Trophoblast cell (in vitro differentiated cells and primary cell): Measurements from ENCODE around the gene LMAN2L.

Experiments used
- DNase-seq, 2 donors: peaks; one replicate each; pipeline ENCODE4 v3.0.0-alpha.2; 2016
- H2AFZ ChIP-seq: 2 replicates; pipeline ENCODE4 v1.6.1; 2013; ENCODE audit warnings: low read length, moderate library complexity, mild to moderate bottlenecking; ENCODE audit not compliant: insufficient read depth, poor library complexity
- H2AK5ac ChIP-seq: 2 replicates; pipeline ENCODE4 v1.6.1; 2013; ENCODE audit warnings: mild to moderate bottlenecking, low read length
- H2BK120ac ChIP-seq: 2 replicates; pipeline ENCODE4 v1.6.1; 2013; ENCODE audit warnings: low read length, mild to moderate bottlenecking, moderate library complexity; ENCODE audit not compliant: insufficient read depth, poor library complexity
- H2BK12ac ChIP-seq: 2 replicates; pipeline ENCODE4 v1.6.1; 2013; ENCODE audit warnings: mild to moderate bottlenecking, low read length, moderate library complexity
- H2BK5ac ChIP-seq: 2 replicates; pipeline ENCODE4 v1.6.1; 2013; ENCODE audit warnings: low read length, low read depth, moderate library complexity, mild to moderate bottlenecking; ENCODE audit not compliant: poor library complexity
- H3K14ac ChIP-seq: 2 replicates; pipeline ENCODE4 v1.6.1; 2013; ENCODE audit warnings: mild to moderate bottlenecking, low read length
- H3K18ac ChIP-seq: 2 replicates; pipeline ENCODE4 v1.6.1; 2013; ENCODE audit warnings: mild to moderate bottlenecking, low read length
- H3K23ac ChIP-seq: 2 replicates; pipeline ENCODE4 v1.6.1; 2013; ENCODE audit warnings: low read length
- H3K27ac ChIP-seq: 2 replicates; pipeline ENCODE4 v1.5.1; 2013; ENCODE audit warnings: low read depth, mild to moderate bottlenecking, inconsistent platforms, low read length, moderate library complexity
- H3K27me3 ChIP-seq: 2 replicates; pipeline ENCODE4 v1.6.1; 2013; ENCODE audit warnings: inconsistent platforms, mild to moderate bottlenecking, low read length, moderate library complexity; ENCODE audit not compliant: insufficient read depth
- H3K36me3 ChIP-seq, 2 experiments: 1 replicate in 1 of 2; 2 replicates in 1 of 2; pipeline ENCODE4 v1.6.1; 2013; ENCODE audit warnings: low read length in 2 of 2, mild to moderate bottlenecking in 2 of 2, moderate library complexity in 1 of 2; ENCODE audit not compliant: insufficient read depth in 2 of 2, control insufficient read depth in 1 of 2
- H3K4ac ChIP-seq: 2 replicates; pipeline ENCODE4 v1.6.1; 2013; ENCODE audit warnings: low read depth, mild to moderate bottlenecking, low read length, moderate library complexity
- H3K4me1 ChIP-seq, 2 experiments: 1 replicate in 1 of 2; 2 replicates in 1 of 2; pipeline ENCODE4 v1.6.1; 2013; ENCODE audit warnings: low read length in 2 of 2, mild to moderate bottlenecking in 2 of 2, moderate library complexity in 1 of 2; ENCODE audit not compliant: insufficient read depth in 2 of 2, control insufficient read depth in 1 of 2
- H3K4me2 ChIP-seq: 2 replicates; pipeline ENCODE4 v1.6.1; 2013; ENCODE audit warnings: inconsistent platforms, mild to moderate bottlenecking, low read length, moderate library complexity
- H3K4me3 ChIP-seq: 2 replicates; pipeline ENCODE4 v1.5.1; 2013; ENCODE audit warnings: mild to moderate bottlenecking, low read depth, low read length, inconsistent platforms
- H3K79me1 ChIP-seq: one replicate; pipeline ENCODE4 v1.6.1; 2013; ENCODE audit warnings: low read length
- H3K79me2 ChIP-seq: 2 replicates; pipeline ENCODE4 v1.6.1; 2013; ENCODE audit warnings: low read length, mild to moderate bottlenecking; ENCODE audit not compliant: control insufficient read depth, insufficient read depth, poor library complexity
- H3K9ac ChIP-seq: 2 replicates; pipeline ENCODE4 v1.6.1; 2013; ENCODE audit warnings: mild to moderate bottlenecking, low read length
- H3K9me3 ChIP-seq: 2 replicates; pipeline ENCODE4 v1.6.1; 2013; ENCODE audit warnings: low read depth, mild to moderate bottlenecking, control low read depth, inconsistent platforms, low read length; ENCODE audit not compliant: insufficient read depth
- H4K12ac ChIP-seq: 2 replicates; pipeline ENCODE4 v1.6.1; 2013; ENCODE audit warnings: low read depth, mild to moderate bottlenecking, low read length, moderate library complexity
- H4K8ac ChIP-seq: 2 replicates; pipeline ENCODE4 v1.6.1; 2013; ENCODE audit warnings: low read depth, mild to moderate bottlenecking, low read length, moderate library complexity
- H4K91ac ChIP-seq: one replicate; pipeline ENCODE4 v1.6.1; 2013; ENCODE audit warnings: low read depth, mild to moderate bottlenecking, low read length, moderate library complexity
- WGBS: extraction: QIAGEN DNeasy Blood & Tissue Kit; methylation state at CpG from one replicate; pipeline ENCODE4 v1.1.7; 2013; ENCODE audit warnings: missing lambda C conversion rate; ENCODE audit not compliant: insufficient read length, insufficient coverage; ENCODE audit errors: extremely low coverage; 5-methylcytosine and 5-hydroxymethylcytosine counted together

LMAN2L gene

DNA sequence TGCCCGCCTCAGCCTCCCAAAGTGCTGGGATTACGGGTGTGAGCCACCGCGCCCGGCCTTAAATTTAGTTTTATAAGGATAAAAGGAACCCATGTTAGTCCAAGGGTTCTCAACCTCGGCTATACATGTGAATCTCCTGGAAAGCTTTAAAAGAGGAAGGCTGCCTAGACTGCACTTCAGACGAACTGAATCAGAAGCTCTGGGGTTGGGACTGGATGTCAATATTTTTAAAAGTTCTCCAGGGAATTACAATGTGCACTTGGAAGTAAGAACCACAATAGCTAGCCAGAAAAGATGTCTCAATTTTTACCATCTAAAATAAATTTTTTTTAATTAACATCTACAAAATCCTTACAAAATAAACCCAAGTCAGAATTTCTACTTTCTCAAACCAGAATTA, 10.1 kb downstream of the LMAN2L start:
- WGBS = no CpG with 5 or more reads among the region's 7 CpGs
- H4K12ac ChIP-seq = no peak overlapping the region
- no peak overlapping the region for H2BK120ac ChIP-seq
- no peak overlapping the region for H3K27ac ChIP-seq
- H3K4me1 ChIP-seq = no peaks in the 10 kb centered on the region
- H3K4me3 ChIP-seq = no peak overlapping the region
- H3K27me3 ChIP-seq = no peaks in the 10 kb centered on the region
- H2AK5ac ChIP-seq = no peak overlapping the region
- DNase-seq = no peak
- H3K79me2 ChIP-seq = no peaks in the 10 kb centered on the region
- H2BK12ac ChIP-seq = no peak overlapping the region
- H2BK5ac ChIP-seq = no peak overlapping the region
- H4K91ac ChIP-seq = no peak overlapping the region
- no peak overlapping the region for H3K4ac ChIP-seq
- no peak overlapping the region for H3K4me2 ChIP-seq
- no peak overlapping the region for H2AFZ ChIP-seq
- H3K36me3 ChIP-seq = peaks cover 23 to 49% of the 10 kb centered on the region in 2 experiments
- no peak overlapping the region for H3K9ac ChIP-seq
- no peak overlapping the region for H3K18ac ChIP-seq
- no peak overlapping the region for H4K8ac ChIP-seq
- no peaks in the 10 kb centered on the region for H3K79me1 ChIP-seq
- H3K23ac ChIP-seq = no peak overlapping the region
- no peaks in the 10 kb centered on the region for H3K9me3 ChIP-seq
- no peak overlapping the region for H3K14ac ChIP-seq

DNA sequence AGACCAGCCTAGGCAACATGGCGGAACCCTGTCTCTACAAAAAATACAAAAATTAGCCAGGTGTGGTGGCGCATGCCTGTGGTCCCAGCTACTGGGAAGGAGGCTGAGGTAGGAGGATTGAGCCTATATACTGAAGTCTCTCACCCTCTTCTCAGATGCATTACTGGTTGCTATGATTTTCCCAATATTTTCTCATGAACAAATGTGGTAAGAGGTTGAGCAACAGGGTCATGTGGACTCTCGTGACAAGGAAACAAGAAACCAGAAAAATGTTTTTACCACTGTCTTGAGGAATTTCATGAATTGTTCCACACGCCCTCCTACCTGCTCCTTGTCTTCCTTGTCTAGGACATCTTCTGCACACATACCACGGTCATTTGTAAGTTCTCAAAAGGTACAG, 12.4 kb downstream of the LMAN2L start:
- H3K4me1 ChIP-seq = no peaks in the 10 kb centered on the region

DNA sequence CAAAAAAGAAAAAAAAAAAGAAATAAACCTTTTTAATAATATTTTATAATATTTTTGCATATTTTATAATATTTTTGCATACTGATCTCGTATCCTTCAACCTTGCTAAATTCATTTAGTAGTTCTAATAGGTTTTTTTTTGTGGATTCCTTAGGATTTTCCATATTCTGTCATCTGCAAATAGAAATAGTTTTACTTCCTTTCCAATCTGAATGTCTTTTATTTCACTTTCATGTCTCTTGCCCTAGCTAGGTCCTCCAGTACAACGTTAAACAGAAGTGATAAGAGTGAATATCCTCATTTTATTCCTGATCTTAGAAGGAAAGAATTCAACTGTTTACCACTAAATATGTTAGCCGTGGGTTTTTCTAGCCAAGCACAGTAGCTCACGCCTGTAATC, 13.7 kb downstream of the LMAN2L start:
- Histone ChIP-seq H3K36me3 (peaks cover 21 to 29% of the 10 kb centered on the region in 2 experiments), H3K27ac (peak overlapping the region; percentile 17), H3K4me1 (no peaks in the 10 kb centered on the region), H2BK12ac (no peak overlapping the region), H3K4ac (no peak overlapping the region), H3K9me3 (no peaks in the 10 kb centered on the region), H3K79me2 (no peaks in the 10 kb centered on the region), H3K18ac (no peak overlapping the region), H4K91ac (no peak overlapping the region), H2AK5ac (no peak overlapping the region), H3K79me1 (no peaks in the 10 kb centered on the region), H3K27me3 (no peaks in the 10 kb centered on the region), H2BK120ac (no peak overlapping the region), H4K12ac (no peak overlapping the region), H2BK5ac (no peak overlapping the region), H3K14ac (no peak overlapping the region), H3K4me2 (no peak overlapping the region), H3K4me3 (no peak overlapping the region), H3K9ac (no peak overlapping the region), H4K8ac (no peak overlapping the region), H3K23ac (no peak overlapping the region), H2AFZ (no peak overlapping the region)
- DNase-seq = no peak
- WGBS = no CpG with 5 or more reads among the region's 4 CpGs

More for the DNA sequence above, 12.4 kb downstream of the LMAN2L start:
- no peaks in the 10 kb centered on the region for H3K79me2 ChIP-seq
- H3K14ac ChIP-seq = no peak overlapping the region
- H3K36me3 ChIP-seq = peaks cover 22 to 37% of the 10 kb centered on the region in 2 experiments
- no peak overlapping the region for H3K4ac ChIP-seq
- no peak overlapping the region for H2BK120ac ChIP-seq
- H3K79me1 ChIP-seq = no peaks in the 10 kb centered on the region
- WGBS = no CpG with 5 or more reads among the region's 5 CpGs
- H2BK5ac ChIP-seq = no peak overlapping the region
- no peak overlapping the region for H2AFZ ChIP-seq
- no peak overlapping the region for H3K27ac ChIP-seq
- no peak overlapping the region for H2BK12ac ChIP-seq
- H3K18ac ChIP-seq = no peak overlapping the region
- H3K9me3 ChIP-seq = no peaks in the 10 kb centered on the region
- no peak overlapping the region for H3K9ac ChIP-seq
- H4K8ac ChIP-seq = no peak overlapping the region
- peak overlapping the region; percentile 62 for H4K12ac ChIP-seq
- H3K27me3 ChIP-seq = no peaks in the 10 kb centered on the region
- no peak overlapping the region for H3K4me3 ChIP-seq
- H3K4me2 ChIP-seq = no peak overlapping the region
- peak; percentile 46 to 84 for DNase-seq
- H4K91ac ChIP-seq = no peak overlapping the region
- no peak overlapping the region for H2AK5ac ChIP-seq
- no peak overlapping the region for H3K23ac ChIP-seq

DNA sequence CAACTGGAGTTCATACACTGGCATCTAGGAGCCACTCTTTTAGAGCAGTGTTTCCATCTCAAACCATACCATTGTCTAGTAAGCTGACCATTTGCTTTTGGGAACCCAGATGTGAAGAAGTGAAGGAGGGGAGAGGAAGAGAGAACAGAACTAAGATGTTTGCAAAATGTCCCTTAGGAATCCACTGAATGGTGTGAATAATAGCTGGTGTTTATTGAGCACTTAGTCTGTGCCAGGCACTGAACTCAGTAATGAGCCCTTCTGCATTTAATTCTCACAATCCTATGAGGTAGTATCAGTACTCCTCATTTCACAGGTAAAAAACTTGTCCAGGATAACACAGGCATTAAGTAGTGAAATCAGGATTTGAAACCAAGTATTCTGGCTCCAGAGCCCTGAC, 23.5 kb downstream of the LMAN2L start:
- H3K9ac ChIP-seq = no peak overlapping the region
- H2BK5ac ChIP-seq = no peak overlapping the region
- H3K79me1 ChIP-seq = no peaks in the 10 kb centered on the region
- no peak overlapping the region for H4K12ac ChIP-seq
- no peaks in the 10 kb centered on the region for H3K79me2 ChIP-seq
- H3K4me3 ChIP-seq = no peak overlapping the region
- no peak overlapping the region for H3K14ac ChIP-seq
- H3K4me2 ChIP-seq = no peak overlapping the region
- DNase-seq = no peak
- H3K4me1 ChIP-seq = no peaks in the 10 kb centered on the region
- peaks cover 15 to 16% of the 10 kb centered on the region in 2 experiments for H3K36me3 ChIP-seq
- H3K27me3 ChIP-seq = no peaks in the 10 kb centered on the region
- H3K18ac ChIP-seq = no peak overlapping the region
- H4K91ac ChIP-seq = no peak overlapping the region
- H3K4ac ChIP-seq = no peak overlapping the region
- no peak overlapping the region for H2BK120ac ChIP-seq
- no peak overlapping the region for H2AK5ac ChIP-seq
- H4K8ac ChIP-seq = no peak overlapping the region
- H2AFZ ChIP-seq = no peak overlapping the region
- H2BK12ac ChIP-seq = no peak overlapping the region
- H3K9me3 ChIP-seq = peaks cover 2% of the 10 kb centered on the region
- H3K23ac ChIP-seq = no peak overlapping the region
- H3K27ac ChIP-seq = no peak overlapping the region
